ENCODE measurements around the gene TBL1X. TPM values are rescaled to one million over a fixed set of nuclear protein-coding genes. Genes with fewer than 3 reads are reported as not detected.

The TBL1X gene
- total RNA-seq, 1 donor from 2014 or later: 26.4 TPM

GRCh38 chrX:9676306-9676705 lies 211.4 kb downstream of the TBL1X start:
- Mint-ChIP-seq H3K27me3 (ENCODE audit: low read depth, unreplicated experiment) (no peaks in the 10 kb centered on the region), H3K4me1 (ENCODE audit: low read depth, unreplicated experiment) (peaks cover 13% of the 10 kb centered on the region), H3K36me3 (ENCODE audit: low read depth, unreplicated experiment) (peaks cover 5% of the 10 kb centered on the region), H3K4me3 (ENCODE audit: unreplicated experiment) (no peak overlapping the region), H3K9me3 (ENCODE audit: unreplicated experiment) (no peaks in the 10 kb centered on the region), H3K27ac (ENCODE audit: unreplicated experiment) (no peak overlapping the region)
- no peak for TF ChIP-seq EZH2 (IDR thresholded peaks at IDR 0.05; ENCODE audit: insufficient read depth, low read length)
- no peak for TF ChIP-seq CTCF (IDR thresholded peaks at IDR 0.05; ENCODE audit: insufficient read depth, low read depth, low read length)
- H3K79me2 ChIP-seq (ENCODE audit: insufficient read depth, low read length): no peaks in the 10 kb centered on the region
- no peaks in the 10 kb centered on the region for H3K36me3 ChIP-seq (ENCODE audit: insufficient read depth, low read length)
- no peak overlapping the region for H3K9ac ChIP-seq (ENCODE audit: low read length)
- no peaks in the 10 kb centered on the region for H3K27me3 ChIP-seq (ENCODE audit: insufficient read depth, low read length)
- no peaks in the 10 kb centered on the region for H4K20me1 ChIP-seq (ENCODE audit: insufficient read depth, low read length)
- H2AFZ ChIP-seq (ENCODE audit: low read depth, low read length): no peak overlapping the region
- peak; percentile 97 for FAIRE-seq
- no peaks in the 10 kb centered on the region for H3K9me3 ChIP-seq (ENCODE audit: insufficient read depth, low read depth, low read length)
- H3K4me3 ChIP-seq (ENCODE audit: insufficient read depth, low read depth, low read length): no peak overlapping the region
- no peak overlapping the region for H3K4me2 ChIP-seq (ENCODE audit: low read length)
- no peak for DNase-seq (ENCODE audit: low read depth)
- H3K4me1 ChIP-seq (ENCODE audit: insufficient read depth, low read length): peaks cover 4% of the 10 kb centered on the region
- no peak overlapping the region for H3K27ac ChIP-seq (ENCODE audit: low read depth, low read length)

- no peak overlapping the region for H3K27ac ChIP-seq (ENCODE audit: low read depth, low read length)
- H3K9me3 ChIP-seq (ENCODE audit: insufficient read depth, low read depth, low read length): no peaks in the 10 kb centered on the region
- FAIRE-seq (no peak), DNase-seq (ENCODE audit: low read depth) (no peak)
- no peaks in the 10 kb centered on the region for H3K79me2 ChIP-seq (ENCODE audit: insufficient read depth, low read length)
- Mint-ChIP-seq H3K27me3 (ENCODE audit: low read depth, unreplicated experiment) (no peaks in the 10 kb centered on the region), H3K27ac (ENCODE audit: unreplicated experiment) (no peak overlapping the region), H3K9me3 (ENCODE audit: unreplicated experiment) (no peaks in the 10 kb centered on the region), H3K4me1 (ENCODE audit: low read depth, unreplicated experiment) (peaks cover 17% of the 10 kb centered on the region), H3K4me3 (ENCODE audit: unreplicated experiment) (no peak overlapping the region), H3K36me3 (ENCODE audit: low read depth, unreplicated experiment) (peaks cover 6% of the 10 kb centered on the region)
- no peak overlapping the region for H3K4me2 ChIP-seq (ENCODE audit: low read length)
- H3K27me3 ChIP-seq (ENCODE audit: insufficient read depth, low read length): no peaks in the 10 kb centered on the region
- H2AFZ ChIP-seq (ENCODE audit: low read depth, low read length): no peak overlapping the region
- TF ChIP-seq EZH2 (IDR thresholded peaks at IDR 0.05; ENCODE audit: insufficient read depth, low read length): no peak
- TF ChIP-seq CTCF (IDR thresholded peaks at IDR 0.05; ENCODE audit: insufficient read depth, low read depth, low read length): no peak
- no peak overlapping the region for H3K9ac ChIP-seq (ENCODE audit: low read length)
- H4K20me1 ChIP-seq (ENCODE audit: insufficient read depth, low read length): no peaks in the 10 kb centered on the region
- peaks cover 4% of the 10 kb centered on the region for H3K4me1 ChIP-seq (ENCODE audit: insufficient read depth, low read length)
- no peak overlapping the region for H3K4me3 ChIP-seq (ENCODE audit: insufficient read depth, low read depth, low read length)
- no peaks in the 10 kb centered on the region for H3K36me3 ChIP-seq (ENCODE audit: insufficient read depth, low read length)
Measured at GRCh38 chrX:9676738-9677097, 211.9 kb downstream of the TBL1X start.

- Histone ChIP-seq H2AFZ (ENCODE audit: low read depth, low read length) (no peak overlapping the region), H3K4me2 (ENCODE audit: low read length) (peak overlapping the region; percentile 30), H3K9me3 (ENCODE audit: insufficient read depth, low read depth, low read length) (no peaks in the 10 kb centered on the region), H3K4me1 (ENCODE audit: insufficient read depth, low read length) (peaks cover 4% of the 10 kb centered on the region), H3K79me2 (ENCODE audit: insufficient read depth, low read length) (no peaks in the 10 kb centered on the region), H3K4me3 (ENCODE audit: insufficient read depth, low read depth, low read length) (no peak overlapping the region), H3K27ac (ENCODE audit: low read depth, low read length) (no peak overlapping the region), H3K9ac (ENCODE audit: low read length) (no peak overlapping the region), H3K27me3 (ENCODE audit: insufficient read depth, low read length) (no peaks in the 10 kb centered on the region), H3K36me3 (ENCODE audit: insufficient read depth, low read length) (no peaks in the 10 kb centered on the region), H4K20me1 (ENCODE audit: insufficient read depth, low read length) (no peaks in the 10 kb centered on the region)
- peaks cover 21% of the 10 kb centered on the region for H3K4me1 Mint-ChIP-seq (ENCODE audit: low read depth, unreplicated experiment)
- no peaks in the 10 kb centered on the region for H3K27me3 Mint-ChIP-seq (ENCODE audit: low read depth, unreplicated experiment)
- peak; percentile 44 for DNase-seq (ENCODE audit: low read depth)
- no peak overlapping the region for H3K4me3 Mint-ChIP-seq (ENCODE audit: unreplicated experiment)
- H3K27ac Mint-ChIP-seq (ENCODE audit: unreplicated experiment): no peak overlapping the region
- TF ChIP-seq CTCF (IDR thresholded peaks at IDR 0.05; ENCODE audit: insufficient read depth, low read depth, low read length) (no peak), EZH2 (IDR thresholded peaks at IDR 0.05; ENCODE audit: insufficient read depth, low read length) (no peak)
- H3K36me3 Mint-ChIP-seq (ENCODE audit: low read depth, unreplicated experiment): peaks cover 6% of the 10 kb centered on the region
- H3K9me3 Mint-ChIP-seq (ENCODE audit: unreplicated experiment): no peaks in the 10 kb centered on the region
- FAIRE-seq: peak; percentile 75
Measured at GRCh38 chrX:9677098-9677739, 212.4 kb downstream of the TBL1X start.

Measured in astrocyte (in vitro differentiated cells and primary cell).